IPS DF 19.7 (cell line): ENCODE data around the gene AUNIP.

ENCODE experiments used
- DNase-seq: peaks from one replicate; pipeline ENCODE4 v3.0.0-alpha.2; 2013; ENCODE audit warnings: low read depth, low spot score

The AUNIP gene

GRCh38 chr1:25809283-25809926 lies 49.9 kb downstream of the AUNIP start:
- no peak for DNase-seq

GRCh38 chr1:25808481-25809244 lies 50.6 kb downstream of the AUNIP start:
- DNase-seq: no peak

DNA sequence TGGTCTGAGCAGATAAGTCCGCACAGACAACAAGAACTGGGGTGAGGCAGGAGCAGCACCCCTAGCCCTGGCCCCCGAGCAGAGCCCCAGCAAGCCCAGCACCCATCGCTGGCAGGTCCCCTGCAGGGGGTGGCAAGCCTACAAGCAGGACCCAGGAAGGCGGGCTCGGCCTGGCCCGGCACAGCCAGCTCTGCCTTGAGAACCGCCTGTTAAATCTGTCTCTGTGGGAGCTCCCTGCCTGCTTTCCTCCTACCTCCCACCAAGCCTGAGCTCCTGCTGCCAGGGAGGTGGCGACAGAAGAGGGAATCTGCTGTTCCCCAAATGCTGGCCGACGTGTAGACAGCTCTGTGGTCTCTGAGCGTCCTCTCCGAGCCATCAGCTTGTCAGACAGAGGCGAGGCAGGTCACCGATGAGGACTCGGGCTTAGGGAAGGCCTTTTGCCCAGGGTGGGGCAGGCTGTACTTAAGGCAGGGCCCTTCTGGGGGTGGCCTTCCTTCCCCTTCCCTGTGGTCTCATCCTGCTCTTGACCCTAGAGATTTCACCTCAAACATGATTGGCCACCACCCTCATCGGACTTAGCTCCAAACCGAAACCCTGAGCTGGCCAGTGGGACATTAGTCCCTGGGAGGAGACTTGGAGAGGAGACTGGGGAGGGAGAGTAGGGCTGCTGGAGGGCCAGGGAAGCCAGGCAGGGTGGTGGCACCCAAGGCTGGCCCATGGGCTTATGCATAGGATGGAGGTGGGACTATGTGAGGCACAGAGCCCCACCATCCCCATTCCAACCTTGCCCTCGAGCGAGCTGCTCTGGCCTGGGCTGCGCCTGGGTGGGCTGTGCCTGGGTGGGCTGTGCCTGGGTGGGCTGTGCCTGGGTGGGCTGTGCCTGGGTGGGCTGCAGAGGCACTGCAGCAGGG lies 51.5 kb downstream of the AUNIP start:
- no peak for DNase-seq

- DNase-seq: no peak
These were observed 52.8 kb downstream of the AUNIP start for GRCh38 chr1:25806418-25806817.

DNA sequence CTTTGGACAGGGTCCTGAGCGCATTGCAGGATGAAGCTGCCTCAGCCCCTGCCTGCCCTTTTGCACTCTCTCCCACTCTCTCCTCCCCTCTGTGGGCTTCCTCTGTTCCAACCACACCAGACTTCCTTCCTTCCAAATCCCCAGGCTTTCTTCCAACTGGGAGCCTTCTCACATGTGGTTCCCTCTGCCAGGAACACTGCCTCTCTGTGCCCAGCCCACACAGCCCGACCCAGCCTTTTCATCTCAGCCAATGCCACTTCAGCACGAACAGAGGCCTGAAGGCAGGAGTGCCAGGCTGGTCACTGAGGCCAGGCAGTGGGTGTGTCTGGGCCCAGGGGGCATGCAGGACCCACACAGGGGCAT lies 53.4 kb downstream of the AUNIP start:
- DNase-seq: no peak

DNA sequence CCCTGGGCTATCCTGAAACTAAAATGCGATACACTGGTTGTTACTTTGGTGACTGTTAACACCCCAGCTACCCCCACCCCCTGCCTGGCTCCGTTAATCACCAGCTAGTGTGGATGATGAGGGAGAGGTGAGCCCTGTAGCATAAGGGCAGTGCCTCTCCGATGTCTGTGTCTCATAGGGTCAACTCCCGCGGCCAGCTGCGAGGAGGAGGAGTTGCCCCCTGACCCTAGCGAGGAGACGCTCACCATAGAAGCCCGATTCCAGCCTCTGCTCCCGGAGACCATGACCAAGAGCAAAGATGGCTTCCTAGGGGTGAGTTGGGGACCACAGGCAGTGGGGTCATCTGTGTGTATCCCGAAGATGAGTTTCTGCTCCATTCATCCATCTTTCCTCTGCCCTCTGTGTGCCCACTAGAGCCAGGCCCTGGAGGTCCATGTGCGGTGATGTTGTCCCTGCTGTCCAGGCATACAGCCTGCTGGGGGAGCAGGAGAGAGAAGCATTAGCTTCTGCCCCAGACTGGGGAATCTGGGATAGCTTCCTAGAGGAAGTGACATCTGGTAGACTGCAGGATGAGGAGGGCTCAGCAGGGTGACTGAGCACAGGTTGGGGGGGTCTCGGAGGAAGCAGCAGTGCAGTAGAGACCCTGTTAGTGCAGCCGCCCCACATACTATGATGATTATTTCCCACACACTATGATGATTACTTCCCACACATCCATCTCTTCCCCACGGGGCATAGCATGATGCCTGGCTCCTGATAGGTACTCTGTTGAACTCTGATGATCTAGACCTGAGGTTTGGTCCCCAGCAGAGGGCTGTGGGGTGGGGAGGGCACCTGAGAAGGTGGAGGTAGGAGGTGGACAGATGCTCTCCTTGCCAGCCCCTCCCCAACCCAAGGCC lies 54.0 kb downstream of the AUNIP start:
- no peak for DNase-seq

- DNase-seq: no peak
These were observed 54.9 kb downstream of the AUNIP start for GRCh38 chr1:25804244-25804963.

- no peak for DNase-seq
These were observed 55.9 kb downstream of the AUNIP start for GRCh38 chr1:25803368-25803767.

- DNase-seq: no peak
These were observed 56.3 kb downstream of the AUNIP start for GRCh38 chr1:25802915-25803314.

DNA sequence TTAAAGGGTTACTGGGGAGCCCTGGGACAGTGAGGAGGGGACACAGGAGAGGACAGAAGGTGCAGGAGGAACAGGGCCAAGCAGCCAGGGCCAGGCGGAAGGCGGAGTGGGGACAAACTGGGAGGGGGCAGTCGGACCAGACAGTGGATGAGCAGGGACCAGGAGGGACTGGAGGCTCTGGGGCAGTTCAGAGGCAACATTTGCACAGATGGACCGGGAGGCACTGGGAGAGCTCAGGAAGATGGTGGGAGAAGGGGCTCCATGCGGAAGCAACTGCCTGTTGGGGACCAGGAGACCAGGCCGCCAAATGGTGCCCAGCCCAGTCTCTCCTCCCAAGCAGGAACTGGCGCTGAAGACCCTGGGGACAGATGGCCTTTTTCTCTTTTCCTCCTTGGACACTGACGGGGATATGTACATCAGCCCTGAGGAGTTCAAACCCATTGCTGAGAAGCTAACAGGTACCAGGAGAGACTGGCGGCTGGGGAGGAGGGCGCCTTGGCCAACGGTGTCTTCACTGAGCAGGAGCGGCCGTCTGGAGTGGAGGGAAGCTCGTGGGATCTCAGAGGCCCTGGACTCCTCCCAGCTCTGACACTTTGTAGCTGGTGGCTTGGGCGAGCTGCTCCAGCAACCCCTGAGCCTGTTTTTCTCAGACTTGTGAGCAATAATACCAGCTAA lies 58.4 kb downstream of the AUNIP start:
- DNase-seq: no peak

GRCh38 chr1:25799935-25800702 lies 59.1 kb downstream of the AUNIP start, which contains the start of gene SELENON:
Gene SELENON (plus strand): TSS chr1:25800193. CDS start chr1:25800231, 38 bp downstream.
- no peak for DNase-seq

DNA sequence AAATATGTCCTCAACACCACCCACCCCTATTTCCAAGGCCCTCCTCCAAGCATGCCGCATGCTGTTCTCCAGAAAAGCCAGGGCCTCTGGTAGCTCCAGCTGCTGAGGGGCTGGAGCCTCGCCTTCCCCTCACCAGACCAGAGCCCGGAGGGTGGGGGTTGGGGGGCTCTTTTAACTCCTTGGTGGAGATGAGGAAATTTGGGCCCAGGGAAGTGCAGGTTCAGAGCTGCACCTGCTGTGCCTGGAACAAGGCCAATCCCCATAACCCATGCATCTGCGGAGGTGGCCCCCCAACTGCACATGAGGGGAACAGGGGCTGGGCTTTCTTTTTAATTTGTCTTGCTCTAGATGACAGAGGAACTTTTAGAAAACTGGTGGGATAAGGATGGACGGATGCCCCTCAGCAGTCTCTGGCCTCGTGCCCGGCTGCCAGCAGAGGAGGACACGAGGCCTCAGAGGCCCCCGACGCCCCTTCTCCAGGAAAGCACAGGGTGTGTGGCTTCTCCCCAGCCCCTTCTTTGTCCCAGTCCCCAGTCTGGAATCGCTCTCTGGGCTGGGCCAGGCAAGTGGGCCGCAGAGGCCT lies 59.8 kb downstream of the AUNIP start:
- no peak for DNase-seq

GRCh38 chr1:25798666-25799351 lies 60.4 kb downstream of the AUNIP start:
- no peak for DNase-seq

DNA sequence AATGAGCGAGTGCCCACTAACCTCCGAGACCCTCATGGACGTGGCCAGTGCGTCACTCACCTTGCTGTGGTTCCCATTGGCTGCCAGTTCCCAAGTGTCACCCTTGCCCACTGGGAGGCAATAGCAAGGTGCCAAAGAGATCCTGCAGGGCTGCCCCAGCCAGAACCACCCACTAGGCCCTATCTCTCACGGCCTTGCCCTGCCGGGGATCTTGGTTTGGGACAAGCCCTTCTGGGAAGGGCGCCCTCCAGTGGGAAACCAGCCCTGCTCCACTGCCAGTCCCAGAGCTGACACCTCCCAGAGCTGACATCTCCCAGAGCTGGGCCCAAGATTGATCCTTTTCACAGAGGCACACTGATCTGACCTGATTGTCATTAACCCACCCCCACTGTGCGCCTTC lies 61.3 kb downstream of the AUNIP start:
- no peak for DNase-seq

DNA sequence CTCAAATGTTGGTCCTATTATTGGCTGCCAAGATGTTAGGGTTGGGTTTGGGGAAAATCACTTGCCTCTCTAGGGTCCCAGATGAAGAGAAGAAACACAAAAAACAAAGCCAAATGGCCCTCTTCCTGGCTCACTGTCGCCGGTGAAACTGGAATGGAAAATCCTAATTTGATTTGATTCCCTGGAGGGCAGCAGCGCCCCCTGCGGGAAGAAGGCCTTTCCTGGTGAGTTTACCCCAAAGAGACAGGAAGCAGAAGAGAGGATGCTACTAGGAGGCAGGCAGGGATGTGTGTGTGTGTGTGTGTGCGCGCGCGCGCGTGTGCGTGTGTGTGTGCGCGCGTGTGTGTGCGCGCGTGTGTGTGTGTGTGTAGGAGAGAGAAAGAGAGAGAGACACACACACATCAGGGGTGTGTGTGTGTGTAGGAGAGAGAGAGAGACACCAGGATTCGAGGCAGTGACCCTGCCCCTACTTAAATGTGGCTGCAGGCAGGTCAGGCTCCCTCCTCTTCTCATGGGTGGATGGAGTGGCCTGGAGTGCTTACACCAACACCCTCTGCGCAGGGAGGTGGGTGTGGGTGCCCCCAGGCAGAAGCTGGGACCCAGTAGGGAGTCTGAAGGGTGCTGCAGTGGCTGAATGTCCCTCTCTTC lies 62.3 kb downstream of the AUNIP start:
- no peak for DNase-seq

DNA sequence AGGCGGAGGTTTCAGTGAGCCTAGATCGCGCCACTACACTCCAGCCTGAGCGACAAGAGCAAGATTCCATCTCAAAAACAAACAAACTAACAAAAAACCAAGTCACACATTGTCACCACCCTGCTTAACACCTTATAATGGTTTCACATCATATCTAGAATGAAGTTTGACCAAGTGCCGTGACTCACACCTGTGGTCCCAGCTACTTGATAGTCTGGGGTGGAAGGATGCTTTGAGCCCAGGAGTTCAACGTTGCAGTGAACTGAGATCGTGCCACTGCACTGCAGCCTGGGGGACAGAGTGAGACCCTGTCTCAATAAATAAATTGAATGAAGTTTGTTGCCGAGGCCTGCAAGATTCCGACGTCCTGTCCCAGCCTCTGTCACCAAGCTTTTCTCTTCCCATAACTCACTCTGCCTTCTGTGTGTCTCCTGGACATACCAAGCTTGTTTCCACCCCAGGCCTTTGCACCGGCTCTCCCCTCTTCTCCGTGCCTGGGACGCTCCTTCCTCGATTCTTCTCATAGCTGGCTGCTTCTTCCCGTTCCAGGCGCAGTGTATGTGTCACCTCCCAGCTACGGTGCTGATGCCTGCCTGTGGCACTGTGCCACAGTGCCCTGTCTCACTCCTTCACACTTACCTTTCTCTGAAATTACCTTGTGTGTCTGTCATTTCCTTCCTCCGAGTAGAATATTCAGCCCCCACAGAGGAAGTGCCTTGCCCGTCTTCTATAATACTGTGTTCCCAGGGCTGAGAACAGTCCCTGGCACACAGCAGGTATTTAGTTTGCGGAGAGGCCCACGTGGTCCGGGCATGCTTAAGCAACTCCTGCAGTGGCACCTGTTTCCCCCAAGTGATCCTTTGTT lies 63.1 kb downstream of the AUNIP start:
- DNase-seq: no peak

GRCh38 chr1:25795211-25795610 lies 64.0 kb downstream of the AUNIP start:
- no peak for DNase-seq
